Measurements from ENCODE around the gene TAS2R16. TPM values are rescaled to one million over a fixed set of nuclear protein-coding genes. Genes with fewer than 3 reads are reported as not detected.

TAS2R16 gene
- total and polyA plus RNA-seq, 2 donors (not counting 3 experiments of a cell fraction or from before 2014, with no cell fraction given) = not detected

- POLR2A ChIA-PET = no interaction called here
- Histone ChIP-seq H2AFZ (ENCODE audit: low read depth, low read length) (no peak overlapping the region), H3K9me1 (replicated peaks; ENCODE audit: control insufficient read depth, extremely low read depth, insufficient read depth, low read length) (no peaks in the 10 kb centered on the region), H3K4me3 (replicated peaks in 1 of 3; ENCODE audit: insufficient read depth in 1 of 3, low read depth in 1 of 3, low read length in 3 of 3) (no peak overlapping the region), H3K79me2 (ENCODE audit: control insufficient read depth, insufficient read depth, low read length) (no peaks in the 10 kb centered on the region), H3K4me1 (ENCODE audit: control insufficient read depth, extremely low read depth, insufficient read depth, low read length) (no peaks in the 10 kb centered on the region), H3K36me3 (ENCODE audit: control insufficient read depth in 2 of 2, extremely low read depth in 1 of 2, insufficient read depth in 2 of 2, low read length in 2 of 2) (no peaks in the 10 kb centered on the region), H3K4me2 (ENCODE audit: insufficient read depth, low read length) (no peak overlapping the region), H4K20me1 (replicated peaks; ENCODE audit: control insufficient read depth, extremely low read depth, insufficient read depth, low read length) (no peaks in the 10 kb centered on the region), H3K9ac (replicated peaks; ENCODE audit: extremely low read depth, insufficient read depth, low read length) (no peak overlapping the region), H3K27me3 (ENCODE audit: control insufficient read depth in 2 of 2, insufficient read depth in 2 of 2, low read length in 2 of 2) (no peaks in the 10 kb centered on the region), H3K27ac (ENCODE audit: insufficient read depth, low read depth, low read length) (no peak overlapping the region), H3K9me3 (replicated peaks; ENCODE audit: control insufficient read depth, insufficient read depth, low read length) (no peaks in the 10 kb centered on the region)
- intact Hi-C loops (cut with micrococcal nuclease) = no loop called here
- no TSS peak for BruUV-seq (replicated peaks)
- TF ChIP-seq MAX (IDR thresholded peaks at IDR 0.05; ENCODE audit: insufficient read depth, insufficient read length) (no peak), CTCF (IDR thresholded peaks at IDR 0.05; ENCODE audit: extremely low read depth in 1 of 2, insufficient read depth in 1 of 2, low read depth in 1 of 2, low read length in 2 of 2) (no peak), GATA2 (IDR thresholded peaks at IDR 0.05; ENCODE audit: insufficient read depth, insufficient read length, low read depth, low read length) (no peak), JUN (IDR thresholded peaks at IDR 0.05; ENCODE audit: borderline replicate concordance, insufficient read depth, insufficient read length, low read depth) (no peak), EZH2 (IDR thresholded peaks at IDR 0.05; ENCODE audit: borderline replicate concordance, low read depth, low read length, severe bottlenecking) (no peak), POLR2A (IDR thresholded peaks at IDR 0.05; ENCODE audit: low read depth, low read length) (no peak), FOS (IDR thresholded peaks at IDR 0.05; ENCODE audit: borderline replicate concordance, insufficient read depth, low read length) (no peak)
- dilution Hi-C loops (cut with MboI; ENCODE audit: extremely low pct_ligation_motif_present, low sequenced_read_pairs) = no loop called here
- FAIRE-seq = no peak
- CTCF ChIA-PET = no interaction called here
- no peak for DNase-seq (ENCODE audit: low read depth, low spot score)
Measured at GRCh38 chr7:122975341-122975740, 20.2 kb downstream of the TAS2R16 start.
